ENCODE measurements around the gene TTC7B.

- no peak for TF ChIP-seq REST (IDR thresholded peaks at IDR 0.05; ENCODE audit: borderline replicate concordance)
- no peak for TF ChIP-seq RAD21 (conservative IDR thresholded peaks at IDR 0.05)
- no peak for TF ChIP-seq CTCF (IDR thresholded peaks at IDR 0.05; ENCODE audit: poor library complexity, severe bottlenecking)
- no peak for TF ChIP-seq TAF1 (IDR thresholded peaks at IDR 0.05; ENCODE audit: low read depth)
- TF ChIP-seq POLR2AphosphoS5 (IDR thresholded peaks at IDR 0.05): no peak
Measured at GRCh38 chr14:90632451-90632850, 183.8 kb downstream of the TTC7B start.
